H1 (cell line): ENCODE data around the gene MATR3. TPM values are rescaled to one million over a fixed set of nuclear protein-coding genes. Genes with fewer than 3 reads are reported as not detected.

Experiments used
- CTCF ChIA-PET: fragments of 300-600 bp; sonication (Branson Sonifier 250); formaldehyde crosslinking; loops from one replicate; lab custom pipeline; 2021; ENCODE audit not compliant: partially characterized antibody; lab: Charles Lee
- POLR2A ChIA-PET: fragments of 300-600 bp; sonication (Branson Sonifier 250); formaldehyde crosslinking; loops from one replicate; lab custom pipeline; 2021; ENCODE audit warnings: inconsistent platforms; ENCODE audit not compliant: partially characterized antibody; lab: Charles Lee
- DNase-seq, 2 experiments: peaks; one replicate each; pipeline versions ENCODE4 v3.0.0 to v3.0.0-alpha.2; 2010 to 2022; ENCODE audit warnings: low spot score in 2 of 2, low read depth in 1 of 2, mixed read lengths in 1 of 2
- FAIRE-seq: peaks from 2 replicates; lab custom pipeline; 2011; peaks lifted over from hg19 to GRCh38; lab: Jason Lieb, UNC
- H2AFZ ChIP-seq: 2 replicates; pipeline ENCODE4 v1.8.1; 2012; ENCODE audit warnings: low read length, inconsistent platforms
- H2AK5ac ChIP-seq: 2 replicates; pipeline ENCODE4 v1.6.1; 2013; ENCODE audit warnings: low read depth, low read length
- H2BK120ac ChIP-seq: replicated peaks from 2 replicates; pipeline ENCODE3; 2013; ENCODE audit warnings: low read depth, low read length, inconsistent platforms
- H2BK12ac ChIP-seq: 2 replicates; pipeline ENCODE4 v1.6.1; 2013; ENCODE audit warnings: low read depth, low read length
- H2BK15ac ChIP-seq: 2 replicates; pipeline ENCODE4 v1.6.1; 2013; ENCODE audit warnings: low read length
- H2BK20ac ChIP-seq: 2 replicates; pipeline ENCODE4 v1.6.1; 2013; ENCODE audit warnings: low read length
- H2BK5ac ChIP-seq: 2 replicates; pipeline ENCODE4 v1.6.1; 2013; ENCODE audit warnings: low read depth, low read length
- H3K14ac ChIP-seq: 2 replicates; pipeline ENCODE4 v1.6.1; 2013; ENCODE audit warnings: inconsistent platforms; ENCODE audit not compliant: insufficient read length
- H3K18ac ChIP-seq: 2 replicates; pipeline ENCODE4 v1.6.1; 2013; ENCODE audit warnings: low read length; ENCODE audit errors: extremely low read depth
- H3K23ac ChIP-seq: 2 replicates; pipeline ENCODE4 v1.6.1; 2013; ENCODE audit warnings: inconsistent platforms; ENCODE audit not compliant: insufficient read length
- H3K23me2 ChIP-seq: 2 replicates; pipeline ENCODE4 v1.6.1; 2013; ENCODE audit warnings: low read depth, low read length
- H3K27ac ChIP-seq: 2 replicates; pipeline ENCODE4 v1.6.1; 2011; ENCODE audit warnings: low read depth, low read length, inconsistent platforms
- H3K27me3 ChIP-seq, 4 experiments: replicated peaks in 1 of 4; 1 replicate in 1 of 4; 2 replicates in 3 of 4; pipeline versions ENCODE4 v1.6.1 to v1.8.1; 2011 to 2013; ENCODE audit warnings: low read length in 3 of 4, mild to moderate bottlenecking in 3 of 4, inconsistent platforms in 2 of 4, mixed read lengths in 2 of 4, moderate library complexity in 1 of 4; ENCODE audit not compliant: control insufficient read depth in 3 of 4, insufficient read depth in 3 of 4; ENCODE audit errors: extremely low read depth in 1 of 4
- H3K36me3 ChIP-seq, 4 experiments: 2 replicates each; pipeline versions ENCODE4 v1.6.1 to v1.8.1; 2011 to 2013; ENCODE audit warnings: mild to moderate bottlenecking in 4 of 4, low read length in 3 of 4, moderate library complexity in 2 of 4, control low read depth in 1 of 4, inconsistent platforms in 1 of 4; ENCODE audit not compliant: insufficient read depth in 4 of 4, control insufficient read depth in 2 of 4
- H3K4ac ChIP-seq: replicated peaks from 2 replicates; pipeline ENCODE3; 2013; ENCODE audit warnings: low read length, low read depth, mixed read lengths, inconsistent platforms; ENCODE audit not compliant: insufficient read length
- H3K4me1 ChIP-seq, 4 experiments: replicated peaks in 1 of 4; 1 replicate in 1 of 4; 2 replicates in 3 of 4; pipeline versions ENCODE4 v1.6.1 to v1.8.1; 2011 to 2013; ENCODE audit warnings: low read length in 3 of 4, inconsistent platforms in 2 of 4, mixed read lengths in 1 of 4; ENCODE audit not compliant: insufficient read depth in 4 of 4, control insufficient read depth in 3 of 4
- H3K4me2 ChIP-seq, 2 experiments: 2 replicates each; pipeline versions ENCODE4 v1.6.1 to v1.8.1; 2011 to 2013; ENCODE audit warnings: low read depth in 2 of 2, low read length in 2 of 2, control low read depth in 1 of 2, inconsistent platforms in 1 of 2, mild to moderate bottlenecking in 1 of 2; ENCODE audit not compliant: insufficient read depth in 1 of 2
- H3K4me3 ChIP-seq, 4 experiments: fragments of 200-600, 300-600 bp in 1 of 4; sonication (generic), shearing (Covaris generic), sonication (Bioruptor Twin) in 1 of 4; 2 replicates each; pipeline versions ENCODE4 v1.5.1 to v1.8.1; 2011 to 2016; ENCODE audit warnings: low read length in 4 of 4, low read depth in 3 of 4, control low read depth in 2 of 4, inconsistent platforms in 2 of 4, mild to moderate bottlenecking in 2 of 4, mixed read lengths in 1 of 4, moderate library complexity in 1 of 4; ENCODE audit not compliant: insufficient read depth in 2 of 4; ENCODE audit errors: extremely low read depth in 1 of 4
- H3K56ac ChIP-seq: replicated peaks from 2 replicates; pipeline ENCODE3; 2013; ENCODE audit warnings: low read depth, mild to moderate bottlenecking, mixed read lengths, low read length, inconsistent platforms; ENCODE audit not compliant: insufficient read length
- H3K79me1 ChIP-seq: 2 replicates; pipeline ENCODE4 v1.6.1; 2013; ENCODE audit warnings: low read depth, low read length, control low read depth
- H3K79me2 ChIP-seq, 2 experiments: 2 replicates each; pipeline versions ENCODE4 v1.6.1 to v1.8.1; 2012 to 2013; ENCODE audit warnings: low read length in 2 of 2, mild to moderate bottlenecking in 2 of 2, inconsistent platforms in 1 of 2; ENCODE audit not compliant: insufficient read depth in 2 of 2, control insufficient read depth in 1 of 2
- H3K9ac ChIP-seq, 4 experiments: replicated peaks in 1 of 4; 1 replicate in 1 of 4; 2 replicates in 3 of 4; pipeline versions ENCODE4 v1.6.1 to v1.8.1; 2011 to 2013; ENCODE audit warnings: low read depth in 3 of 4, low read length in 3 of 4, control low read depth in 2 of 4, mild to moderate bottlenecking in 2 of 4, moderate library complexity in 2 of 4, inconsistent platforms in 1 of 4; ENCODE audit errors: extremely low read depth in 1 of 4
- H3K9me3 ChIP-seq, 2 experiments: 2 replicates each; pipeline versions ENCODE4 v1.6.1 to v1.8.1; 2012 to 2013; ENCODE audit warnings: mild to moderate bottlenecking in 2 of 2, moderate library complexity in 2 of 2, control low read depth in 1 of 2, inconsistent platforms in 1 of 2, low read depth in 1 of 2, low read length in 1 of 2, mixed read lengths in 1 of 2; ENCODE audit not compliant: insufficient read depth in 2 of 2
- H4K20me1 ChIP-seq, 2 experiments: replicated peaks in 1 of 2; 2 replicates each; pipeline versions ENCODE3 to v1.8.1; 2011 to 2013; ENCODE audit warnings: inconsistent platforms in 2 of 2, low read length in 2 of 2, mild to moderate bottlenecking in 1 of 2; ENCODE audit not compliant: insufficient read depth in 2 of 2, control insufficient read depth in 1 of 2
- H4K5ac ChIP-seq: 2 replicates; pipeline ENCODE4 v1.6.1; 2013; ENCODE audit warnings: low read length, low read depth, mixed read lengths, inconsistent platforms; ENCODE audit not compliant: insufficient read length
- H4K8ac ChIP-seq: 2 replicates; pipeline ENCODE4 v1.8.0; 2013; ENCODE audit warnings: mild to moderate bottlenecking, moderate library complexity, low read length, inconsistent platforms; ENCODE audit not compliant: insufficient read depth; ENCODE audit errors: extremely low read depth
- H4K91ac ChIP-seq: replicated peaks from 2 replicates; pipeline ENCODE3; 2013; ENCODE audit warnings: low read length, mixed read lengths, inconsistent platforms; ENCODE audit not compliant: insufficient read length
- EGR1 ChIP-seq: IDR thresholded peaks from 2 replicates; pipeline ENCODE4 v1.6.1; 2011; ENCODE audit warnings: low read depth, low read length, borderline replicate concordance
- WGBS, 2 experiments: shearing (Covaris generic) in 1 of 2; methylation state at CpG; one replicate each; pipeline versions ENCODE4 v1.1.6 to v1.1.7; 2013 to 2015; ENCODE audit warnings: low lambda C conversion rate in 2 of 2, mixed read lengths in 2 of 2, inconsistent platforms in 1 of 2, low coverage in 1 of 2, missing lambda C conversion rate in 1 of 2; ENCODE audit not compliant: insufficient replicate concordance in 2 of 2, insufficient coverage in 1 of 2, insufficient read length in 1 of 2; ENCODE audit errors: extremely low coverage in 1 of 2, missing lambda C conversion rate in 1 of 2; 5-methylcytosine and 5-hydroxymethylcytosine counted together
- polyA plus RNA-seq, 7 experiments: library from polyadenylated mRNA; depleted of rRNA in 3 of 7; stranded (reverse) in 5 of 7; unstranded in 2 of 7; fragments of >200 nt in 5 of 7; fragments of 200-250 nt in 2 of 7; gene quantifications; 1 replicate in 5 of 7; 2 replicates in 1 of 7; 4 replicates in 1 of 7; pipeline versions ENCODE4 v1.2.1 to v1.2.3, GENCODE V29; 2011 to 2013; ENCODE audit warnings: missing spikeins in 2 of 7, mixed read lengths in 2 of 7
- total RNA-seq: library from RNA; stranded (reverse); fragmentation: NEBNext Ultra II Directional; extraction: Animal tissue kit (Norgen Biotek cat#: 25700); gene quantifications from 2 replicates; pipeline ENCODE4 v1.2.1, GENCODE V29; 2021

Gene MATR3
- total and polyA plus RNA-seq, 2 of the 8 experiments (the other 6 are each of a cell fraction or from before 2014, with no cell fraction given): 116 to 389 TPM

DNA sequence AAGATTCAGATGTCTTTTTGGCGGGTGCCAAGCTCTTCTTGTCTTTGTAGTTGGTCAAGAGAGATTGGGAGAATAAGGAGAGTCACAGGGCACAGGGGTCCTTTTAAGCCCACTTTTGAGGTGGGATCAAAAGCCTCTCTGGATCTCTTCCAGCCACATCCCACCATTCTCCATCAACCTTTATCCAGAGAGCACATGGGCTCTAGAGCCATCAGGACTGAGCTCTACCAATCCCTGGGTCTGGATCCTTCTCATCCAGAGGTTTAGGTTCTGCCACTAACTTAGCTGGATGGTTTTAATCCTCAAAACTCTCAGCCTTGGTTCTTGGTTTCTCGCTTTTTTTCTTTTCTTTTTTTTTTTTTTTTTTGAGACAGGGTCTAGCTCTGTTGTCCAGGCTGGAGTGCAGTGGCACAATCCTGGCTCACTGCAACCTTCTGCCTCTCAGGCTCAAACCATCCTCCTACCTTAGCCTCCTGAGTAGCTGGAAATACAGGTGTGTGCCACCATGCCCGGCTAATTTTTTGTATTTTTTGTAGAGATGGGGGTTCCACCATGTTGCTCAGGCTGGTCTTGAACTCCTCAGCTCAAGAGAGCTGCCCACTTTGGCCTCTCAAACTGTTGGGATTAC is 44.6 kb upstream of the MATR3 start:
- H3K4me3 ChIP-seq: no peak overlapping the region
- H3K27me3 ChIP-seq: no peaks in the 10 kb centered on the region
- no peak overlapping the region for H2BK5ac ChIP-seq
- H3K23me2 ChIP-seq: no peaks in the 10 kb centered on the region
- no peak overlapping the region for H2BK120ac ChIP-seq
- peaks cover 0 to 3% (median 0%) of the 10 kb centered on the region in 4 experiments; a peak in 2 of 7 replicates for H3K4me1 ChIP-seq
- no peak overlapping the region for H2BK12ac ChIP-seq
- H3K23ac ChIP-seq: no peak overlapping the region
- no peak overlapping the region for H3K4me2 ChIP-seq
- H3K9ac ChIP-seq: no peak overlapping the region
- H2AFZ ChIP-seq: no peak overlapping the region
- no peaks in the 10 kb centered on the region for H4K20me1 ChIP-seq
- H3K79me2 ChIP-seq: no peaks in the 10 kb centered on the region
- no peak overlapping the region for H3K14ac ChIP-seq
- no peak overlapping the region for H3K56ac ChIP-seq
- FAIRE-seq (no peak), DNase-seq (no peak)
- no peak overlapping the region for H3K27ac ChIP-seq
- H3K18ac ChIP-seq: no peak overlapping the region
- no peak overlapping the region for H2BK15ac ChIP-seq
- H3K36me3 ChIP-seq: no peaks in the 10 kb centered on the region
- H4K91ac ChIP-seq: no peak overlapping the region
- 98% methylated on average over 3 of the region's 3 CpGs; no CpG with 5 or more reads in 1 of the 2 experiments for WGBS, 2 experiments
- no peak overlapping the region for H2BK20ac ChIP-seq
- H3K4ac ChIP-seq: no peak overlapping the region
- no peak overlapping the region for H2AK5ac ChIP-seq
- ChIA-PET CTCF (interaction anchor here (1.1 to 2.0 kb wide), 2 partner anchors 13 to 210 kb away, joined by 3 to 6 read pairs; no protein-coding TSS in a partner anchor), POLR2A (interaction anchor here (0.8 to 1.1 kb wide), 2 partner anchors 24 to 27 kb away, joined by 3 to 4 read pairs; no protein-coding TSS in a partner anchor)
- no peaks in the 10 kb centered on the region for H3K79me1 ChIP-seq
- no peak overlapping the region for H4K5ac ChIP-seq
- no peak overlapping the region for H4K8ac ChIP-seq
- H3K9me3 ChIP-seq: no peaks in the 10 kb centered on the region
- TF ChIP-seq EGR1: no peak
